ENCODE results near the gene TMEM203.

Gene TMEM203

GRCh38 chr9:137182836-137183235, 22.6 kb downstream of the TMEM203 start:
- H3K36me3 ChIP-seq (replicated peaks; ENCODE audit: low read depth, low read length): peaks cover 34% of the 10 kb centered on the region
- TF ChIP-seq EZH2phosphoT487 (IDR thresholded peaks at IDR 0.05; ENCODE audit: low read depth): no peak
- no peak for TF ChIP-seq CTCF (IDR thresholded peaks at IDR 0.05; ENCODE audit: low read depth, low read length)
- H4K20me1 ChIP-seq (ENCODE audit: insufficient read depth, low read length): no peaks in the 10 kb centered on the region
- H3K27ac ChIP-seq (ENCODE audit: low read length): no peak overlapping the region
- H3K9me3 ChIP-seq (ENCODE audit: insufficient read depth, low read length): no peaks in the 10 kb centered on the region
- peaks cover 10% of the 10 kb centered on the region for H3K4me1 ChIP-seq (ENCODE audit: low read length)
- no peak overlapping the region for H3K9ac ChIP-seq (ENCODE audit: low read length)
- H3K27me3 ChIP-seq (ENCODE audit: low read depth, low read length): no peaks in the 10 kb centered on the region
- peaks cover 21% of the 10 kb centered on the region for H3K79me2 ChIP-seq (ENCODE audit: low read length)
- no peak overlapping the region for H3K4me3 ChIP-seq (ENCODE audit: low read length)
- H3K4me2 ChIP-seq (ENCODE audit: low read length): no peak overlapping the region
- no peak overlapping the region for H2AFZ ChIP-seq (ENCODE audit: low read depth, low read length)

- Histone ChIP-seq H2AFZ (ENCODE audit: low read depth, low read length) (no peak overlapping the region), H3K9me3 (ENCODE audit: insufficient read depth, low read length) (no peaks in the 10 kb centered on the region), H3K79me2 (ENCODE audit: low read length) (peaks cover 10% of the 10 kb centered on the region), H3K4me1 (ENCODE audit: low read length) (no peaks in the 10 kb centered on the region; the same call in 1 of the 2 replicates), H3K4me3 (ENCODE audit: low read length) (no peak overlapping the region), H4K20me1 (ENCODE audit: insufficient read depth, low read length) (no peaks in the 10 kb centered on the region; the same call in 1 of the 2 replicates), H3K27ac (ENCODE audit: low read length) (no peak overlapping the region), H3K9ac (ENCODE audit: low read length) (no peak overlapping the region), H3K4me2 (ENCODE audit: low read length) (no peak overlapping the region), H3K36me3 (replicated peaks; ENCODE audit: low read depth, low read length) (peaks cover 38% of the 10 kb centered on the region), H3K27me3 (ENCODE audit: low read depth, low read length) (no peaks in the 10 kb centered on the region)
- TF ChIP-seq CTCF (IDR thresholded peaks at IDR 0.05; ENCODE audit: low read depth, low read length) (no peak), EZH2phosphoT487 (IDR thresholded peaks at IDR 0.05; ENCODE audit: low read depth) (no peak)
These were observed 23.8 kb downstream of the TMEM203 start for GRCh38 chr9:137181680-137182079.

GRCh38 chr9:137180491-137180890, 25.0 kb downstream of the TMEM203 start:
- no peaks in the 10 kb centered on the region for H3K9me3 ChIP-seq (ENCODE audit: insufficient read depth, low read length)
- no peak overlapping the region for H2AFZ ChIP-seq (ENCODE audit: low read depth, low read length)
- H3K36me3 ChIP-seq (replicated peaks; ENCODE audit: low read depth, low read length): peaks cover 35% of the 10 kb centered on the region
- no peaks in the 10 kb centered on the region for H3K27me3 ChIP-seq (ENCODE audit: low read depth, low read length)
- no peaks in the 10 kb centered on the region; the same call in 1 of the 2 replicates for H4K20me1 ChIP-seq (ENCODE audit: insufficient read depth, low read length)
- no peak for TF ChIP-seq EZH2phosphoT487 (IDR thresholded peaks at IDR 0.05; ENCODE audit: low read depth)
- TF ChIP-seq CTCF (IDR thresholded peaks at IDR 0.05; ENCODE audit: low read depth, low read length): no peak
- H3K9ac ChIP-seq (ENCODE audit: low read length): no peak overlapping the region
- no peaks in the 10 kb centered on the region; the same call in 1 of the 2 replicates for H3K79me2 ChIP-seq (ENCODE audit: low read length)
- H3K27ac ChIP-seq (ENCODE audit: low read length): no peak overlapping the region
- H3K4me1 ChIP-seq (ENCODE audit: low read length): no peaks in the 10 kb centered on the region
- no peak overlapping the region for H3K4me3 ChIP-seq (ENCODE audit: low read length)
- no peak overlapping the region for H3K4me2 ChIP-seq (ENCODE audit: low read length)

- no peak overlapping the region for H3K4me2 ChIP-seq (ENCODE audit: low read length)
- no peaks in the 10 kb centered on the region; the same call in 1 of the 2 replicates for H4K20me1 ChIP-seq (ENCODE audit: insufficient read depth, low read length)
- H2AFZ ChIP-seq (ENCODE audit: low read depth, low read length): no peak overlapping the region
- TF ChIP-seq EZH2phosphoT487 (IDR thresholded peaks at IDR 0.05; ENCODE audit: low read depth) (no peak), CTCF (IDR thresholded peaks at IDR 0.05; ENCODE audit: low read depth, low read length) (no peak)
- no peak overlapping the region for H3K27ac ChIP-seq (ENCODE audit: low read length)
- no peak overlapping the region for H3K4me3 ChIP-seq (ENCODE audit: low read length)
- H3K9me3 ChIP-seq (ENCODE audit: insufficient read depth, low read length): no peaks in the 10 kb centered on the region
- no peak overlapping the region for H3K9ac ChIP-seq (ENCODE audit: low read length)
- H3K79me2 ChIP-seq (ENCODE audit: low read length): no peaks in the 10 kb centered on the region
- no peaks in the 10 kb centered on the region for H3K27me3 ChIP-seq (ENCODE audit: low read depth, low read length)
- H3K4me1 ChIP-seq (ENCODE audit: low read length): peaks cover 7% of the 10 kb centered on the region
- H3K36me3 ChIP-seq (replicated peaks; ENCODE audit: low read depth, low read length): peaks cover 35% of the 10 kb centered on the region
These were observed 25.7 kb downstream of the TMEM203 start for GRCh38 chr9:137179761-137180160.

All from OCI-LY3 (cell line).